Stimulated activated CD4-positive, alpha-beta T cell treated with anti-CD3 and anti-CD28 coated beads, Interleukin-4, amount 100 ng/mL, for 48 hours (primary cell): ENCODE measurements around the gene TMEM132C.
"Not testable (repeated sequence)": the region's sequence is repeated elsewhere in the genome, so short reads cannot be mapped to it uniquely, and the experiment has no call there.

Source experiments
- DNase-seq, 2 donors: peaks; one replicate each; pipeline ENCODE4 v3.0.0-alpha.2; 2020; ENCODE audit warnings: low read depth in 2 of 2

The TMEM132C gene

DNA sequence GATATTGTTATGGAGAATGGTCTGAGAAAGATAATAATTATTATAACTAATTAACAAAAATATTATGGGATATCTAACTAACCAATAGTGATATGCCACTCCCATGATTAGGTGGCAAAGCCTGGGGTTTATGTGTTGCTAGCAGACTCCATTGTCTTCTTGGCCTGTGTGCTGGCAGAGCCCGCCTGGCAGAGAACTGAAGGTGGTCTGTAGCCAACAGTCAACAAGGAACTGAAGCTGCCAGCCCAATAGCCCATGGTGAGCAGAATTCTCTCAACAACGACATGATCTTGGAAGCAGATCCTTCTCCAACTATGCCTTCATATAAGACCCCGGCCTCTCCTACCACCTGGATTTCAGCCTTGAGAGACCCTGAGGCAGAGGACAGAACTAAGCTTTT, 298.0 kb downstream of the TMEM132C start:
- no peak for DNase-seq

DNA sequence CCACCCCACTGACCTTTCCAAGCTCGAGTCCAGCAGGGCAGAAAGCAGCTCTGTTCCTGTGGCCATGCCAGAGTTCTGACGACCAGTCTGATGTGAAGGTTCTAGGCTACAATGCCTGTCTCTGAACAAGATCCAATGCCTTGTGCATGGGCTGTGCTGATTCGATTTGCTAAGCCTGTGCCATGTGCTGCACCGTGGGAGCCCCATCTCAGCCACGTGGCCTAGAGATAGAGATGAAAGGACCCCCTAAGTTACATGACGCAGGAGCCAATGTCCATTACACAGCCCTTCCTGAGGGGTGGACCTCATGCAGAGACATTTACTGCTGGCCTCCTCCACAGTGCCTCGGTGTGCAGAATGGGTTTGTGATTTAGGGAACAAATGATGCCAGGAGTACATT, 300.8 kb downstream of the TMEM132C start:
- DNase-seq: no peak

DNA sequence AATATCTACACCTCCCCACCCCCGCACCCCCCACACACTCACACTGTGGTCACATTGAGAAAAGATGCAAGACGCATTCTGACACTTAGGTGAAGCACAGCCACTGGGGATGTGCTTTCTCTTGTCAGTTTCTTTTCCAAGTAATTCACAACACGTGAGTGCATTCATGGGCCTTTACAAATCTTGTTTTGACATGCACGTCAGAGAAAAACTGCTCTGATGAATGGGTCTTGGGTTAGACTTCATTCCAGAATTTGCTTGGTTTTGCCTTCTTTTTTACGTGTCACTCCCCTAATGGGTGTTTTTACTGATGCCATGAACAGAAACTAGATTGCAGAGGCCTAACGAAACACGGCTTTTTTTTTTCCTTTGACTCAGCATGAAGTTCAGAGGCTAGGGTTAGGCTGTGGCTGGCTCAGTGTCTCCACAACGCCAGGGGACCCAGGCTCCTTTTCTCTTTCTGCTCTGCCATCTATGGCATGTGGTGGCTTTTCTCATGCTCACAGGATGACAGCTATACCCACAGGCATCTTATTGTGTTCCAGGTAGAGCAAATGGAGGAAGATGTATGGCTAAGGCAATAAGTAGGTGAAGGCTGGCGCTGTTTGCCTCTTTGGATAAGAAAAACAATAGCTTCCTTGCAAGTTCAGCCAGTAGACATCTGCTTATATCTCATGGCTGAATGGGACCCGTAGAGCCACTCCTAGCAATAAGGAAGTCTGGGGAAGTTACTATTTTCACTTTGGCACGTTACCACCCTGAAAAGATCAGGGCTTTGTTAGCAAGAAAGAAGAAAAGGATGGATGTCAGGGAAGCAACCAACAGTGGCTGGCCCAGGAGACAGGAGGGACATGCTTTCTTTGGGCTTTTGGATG, 303.5 kb downstream of the TMEM132C start:
- no peak for DNase-seq

DNA sequence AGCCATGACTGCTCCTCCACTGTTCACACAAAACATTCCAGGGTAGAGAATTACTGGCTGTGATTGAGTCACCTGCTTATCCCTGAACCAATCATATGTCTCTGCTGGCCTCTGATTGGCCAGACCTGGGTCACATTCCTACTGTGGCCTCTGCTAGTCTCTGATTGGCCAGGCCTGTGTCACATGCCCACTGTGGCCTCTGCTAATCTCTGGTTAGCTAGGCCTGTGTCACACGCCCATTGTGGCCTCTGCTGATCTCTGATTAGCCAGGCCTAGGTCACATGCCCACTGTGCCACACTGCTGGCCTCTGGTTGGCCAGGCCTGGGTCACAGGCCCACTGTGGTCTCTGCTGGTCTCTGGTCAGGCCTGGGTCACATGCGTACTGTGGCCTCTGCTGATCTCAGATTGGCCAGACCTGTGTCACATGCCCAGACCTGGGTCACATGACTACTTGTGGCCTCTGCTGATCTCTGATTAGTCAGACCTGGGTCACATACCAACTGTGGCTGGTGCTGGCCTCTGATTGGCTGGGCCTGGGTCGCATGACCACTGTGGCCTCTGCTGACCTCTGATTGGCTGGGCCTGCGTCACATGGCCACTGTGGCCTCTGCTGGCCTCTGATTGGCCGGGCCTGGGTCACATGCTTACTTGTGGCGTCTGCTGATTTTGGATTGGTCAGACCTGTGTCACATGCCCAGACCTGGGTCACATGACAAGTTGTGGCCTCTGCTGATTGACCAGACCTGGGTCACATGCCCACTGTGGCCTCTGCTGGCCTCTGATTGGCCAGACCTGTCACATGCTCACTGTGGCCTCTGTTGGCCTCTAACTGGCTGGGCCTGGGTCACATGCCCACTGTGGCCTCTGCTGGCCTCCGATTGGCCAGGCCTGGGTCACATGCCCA, 305.2 kb downstream of the TMEM132C start:
- DNase-seq: no peak

DNA sequence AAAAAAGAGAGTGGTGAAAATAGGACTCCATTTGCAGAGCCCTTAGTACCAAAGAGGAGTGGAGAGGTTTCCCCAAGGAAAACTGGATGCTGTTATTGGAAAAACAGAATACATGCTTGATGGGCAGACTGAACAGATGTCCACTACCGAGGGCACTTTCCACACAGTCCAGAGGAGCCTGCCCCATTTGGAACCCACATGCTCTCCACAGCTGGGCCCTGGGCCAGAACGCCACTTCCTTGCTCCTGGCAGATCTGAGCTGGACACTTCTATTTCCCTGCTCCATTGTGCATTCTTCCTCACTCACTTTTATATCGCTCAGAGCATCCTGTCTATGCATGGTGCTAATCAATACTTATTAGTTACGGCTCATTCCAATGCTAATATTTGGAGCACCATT, 306.9 kb downstream of the TMEM132C start:
- DNase-seq: no peak

DNA sequence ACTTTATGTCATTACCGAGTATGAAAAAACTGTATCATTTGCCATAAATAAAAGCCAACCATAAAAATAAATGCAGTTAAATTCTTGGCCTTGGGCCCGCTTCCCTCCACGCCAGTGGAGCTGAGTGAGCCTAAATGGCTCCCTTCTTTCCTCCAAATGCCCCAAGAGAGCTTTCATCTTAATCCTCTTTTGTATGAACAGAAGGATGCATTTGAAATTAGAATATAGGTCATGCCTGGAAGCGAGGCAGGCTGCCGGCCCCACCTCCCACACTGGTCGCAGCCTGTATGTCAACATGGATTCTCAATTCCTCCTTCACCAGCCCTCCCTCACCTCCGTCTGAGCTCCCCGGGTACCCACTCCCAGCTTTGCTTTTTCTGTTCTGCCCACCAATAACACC, 311.1 kb downstream of the TMEM132C start:
- no peak for DNase-seq

DNA sequence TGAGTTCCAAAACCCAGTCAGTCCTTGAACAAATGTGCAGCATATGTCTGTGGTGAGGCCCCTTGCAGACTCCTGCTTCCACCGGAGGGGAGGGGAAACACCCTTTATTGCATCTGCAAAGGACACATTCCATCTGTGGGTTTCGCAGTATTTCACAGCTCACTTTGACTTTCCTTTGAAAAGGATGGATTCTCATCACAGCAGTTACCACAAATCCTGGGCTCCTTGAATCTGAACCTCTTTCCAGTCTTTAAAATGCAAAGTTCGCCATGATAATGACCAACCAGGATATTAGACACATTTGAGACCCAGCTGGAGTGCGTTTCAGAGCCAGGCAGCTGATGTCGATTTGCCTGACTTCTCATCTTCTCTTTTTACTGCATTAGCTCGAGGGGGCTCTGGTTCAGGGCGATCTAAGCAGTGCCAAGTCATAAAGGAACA, 314.4 kb downstream of the TMEM132C start:
- DNase-seq: no peak

DNA sequence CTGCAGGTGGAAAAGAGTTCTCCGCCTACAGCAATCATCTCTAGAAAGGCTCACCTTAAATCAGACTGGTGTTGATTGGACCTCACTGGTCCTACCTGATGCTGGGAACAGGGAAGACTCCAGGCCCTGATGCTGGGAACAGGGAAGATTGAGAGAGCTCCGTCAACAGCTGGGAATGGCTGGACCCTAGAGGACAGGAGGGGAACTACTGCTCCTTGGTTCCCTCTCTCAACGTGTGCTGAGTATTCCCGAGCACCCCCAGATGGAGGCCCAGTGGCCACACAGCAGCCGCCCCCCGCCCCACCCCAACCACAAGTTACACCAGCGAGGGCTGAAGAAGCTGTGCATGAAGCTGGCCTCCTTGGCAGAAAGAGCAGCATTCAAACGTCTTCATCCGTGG, 316.5 kb downstream of the TMEM132C start:
- DNase-seq: no peak

DNA sequence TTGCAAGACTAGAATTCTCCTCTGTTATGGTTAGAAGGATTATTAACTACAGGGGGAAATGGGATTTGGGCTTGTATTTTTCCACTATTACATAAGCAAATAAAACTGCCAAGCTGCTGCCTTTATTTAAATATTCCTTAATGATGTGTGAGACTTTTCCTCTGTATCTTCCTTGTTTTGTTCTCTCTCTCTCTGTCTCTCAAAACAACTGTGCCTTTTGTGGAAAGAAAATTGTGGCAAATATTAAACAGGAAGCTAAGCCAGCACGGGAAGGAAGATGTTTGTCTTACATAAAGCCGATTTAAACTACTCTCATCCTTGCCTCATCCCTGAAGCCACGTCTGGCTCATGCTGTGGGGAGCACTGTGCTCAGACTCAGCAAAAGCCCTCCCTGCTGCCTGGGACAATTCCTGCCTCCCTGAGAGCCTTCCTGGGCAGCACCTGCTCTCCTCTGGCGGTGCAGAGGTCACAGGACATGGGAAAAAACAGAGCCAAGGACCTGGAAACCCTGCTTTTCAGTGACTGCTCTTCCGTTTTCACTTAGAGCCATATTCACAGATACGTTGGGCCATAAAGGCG, 319.6 kb downstream of the TMEM132C start:
- no peak for DNase-seq

DNA sequence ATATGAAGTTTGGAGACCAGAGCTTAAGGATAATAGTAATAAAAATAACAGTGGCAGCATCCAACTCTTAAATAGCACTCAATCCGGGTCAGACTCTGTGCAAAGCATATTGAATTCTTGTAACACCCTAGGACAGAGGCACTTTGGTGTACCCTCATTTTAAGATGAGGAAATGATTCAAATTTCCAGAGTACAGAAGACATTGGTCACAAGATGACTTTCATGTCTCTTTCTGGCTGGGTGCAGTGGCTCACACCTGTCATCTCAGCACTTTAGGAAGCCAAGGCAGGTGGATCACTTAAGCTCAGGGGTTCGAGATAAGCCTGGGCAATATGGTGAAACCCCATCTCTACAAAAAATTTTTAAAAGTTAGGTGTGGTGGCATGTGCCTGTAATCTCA, 320.9 kb downstream of the TMEM132C start:
- no peak for DNase-seq

DNA sequence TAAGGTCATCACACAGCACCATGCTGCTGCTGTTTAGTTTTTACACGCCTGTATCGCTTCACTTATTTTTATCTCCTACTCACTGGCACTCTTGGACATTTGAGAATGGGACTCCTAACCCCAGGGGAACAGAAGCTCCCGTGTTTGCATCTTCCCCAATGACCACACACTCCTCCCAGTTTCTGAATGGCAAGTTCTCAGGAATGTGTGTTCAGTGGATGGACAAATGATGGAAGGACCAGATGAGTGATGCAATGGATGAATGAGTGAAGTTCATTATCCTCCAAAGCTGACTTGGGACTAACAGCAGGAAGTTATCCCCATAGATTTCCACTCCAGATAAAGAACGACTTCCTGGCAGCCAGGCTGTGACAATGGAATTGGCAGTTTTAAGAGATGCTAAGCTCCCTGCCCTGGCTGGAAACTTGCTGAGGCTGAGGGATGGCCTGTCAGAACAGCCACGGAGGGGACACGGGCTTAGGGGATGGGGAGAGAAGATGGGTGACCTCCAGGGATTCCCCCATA, 325.3 kb downstream of the TMEM132C start:
- DNase-seq: no peak

DNA sequence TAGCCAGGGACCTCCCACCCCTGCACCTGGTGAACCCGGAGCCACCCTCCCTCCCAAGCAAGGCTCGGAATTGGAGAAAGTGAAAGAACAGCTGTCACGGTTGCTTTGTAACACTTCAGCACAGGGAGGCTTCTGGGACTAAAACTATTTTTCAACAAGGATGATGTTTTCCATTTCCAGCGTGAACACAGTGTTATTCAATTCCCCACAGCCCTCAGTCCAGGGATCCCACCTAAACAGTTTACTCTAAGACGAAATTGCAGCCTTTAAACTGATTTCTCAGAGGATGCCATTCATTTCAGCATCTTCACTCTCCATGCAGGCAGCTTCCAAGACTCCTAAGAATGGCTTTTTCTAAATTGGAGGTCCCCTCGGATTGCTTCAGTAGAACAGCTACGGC, 327.6 kb downstream of the TMEM132C start:
- no peak for DNase-seq

DNA sequence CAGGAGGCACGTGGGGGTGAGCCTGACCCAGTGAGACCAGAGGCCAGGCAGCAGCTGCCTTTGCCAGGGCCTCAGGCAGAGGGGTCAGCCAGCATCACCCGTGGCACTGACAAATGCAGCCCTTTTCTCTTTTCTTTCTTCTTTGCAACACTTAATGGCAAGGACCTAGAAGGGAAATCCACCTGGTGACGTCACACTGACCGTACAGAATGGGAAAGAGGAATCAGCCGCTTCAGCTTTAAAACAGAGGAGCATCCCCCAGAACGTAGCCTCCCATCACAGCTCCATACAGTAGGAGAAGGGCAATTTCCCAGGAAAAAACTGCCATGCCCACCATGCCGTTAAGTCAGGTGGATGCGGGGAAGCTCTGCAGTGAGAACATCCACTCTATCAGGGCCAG, 328.6 kb downstream of the TMEM132C start:
- DNase-seq: no peak

DNA sequence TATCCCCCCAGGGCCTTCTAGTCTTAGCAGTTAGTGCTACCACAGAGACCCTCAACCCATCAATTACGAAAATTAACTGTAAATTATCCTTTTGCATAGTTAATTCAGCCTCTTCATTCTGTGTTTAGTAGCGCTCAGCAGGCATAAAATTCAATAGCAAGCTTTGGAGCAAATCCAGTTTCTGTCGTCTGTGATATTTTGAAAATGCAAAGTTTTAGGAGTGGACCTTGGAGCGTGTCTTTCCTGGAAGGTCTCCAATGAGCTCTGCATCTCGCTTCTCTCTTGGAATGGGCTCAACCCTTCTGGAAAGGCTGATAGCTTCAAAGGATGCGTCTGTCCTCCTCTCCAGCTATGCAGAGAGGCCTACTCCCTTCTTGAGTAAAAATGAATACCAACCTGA, 333.9 kb downstream of the TMEM132C start:
- DNase-seq: no peak

DNA sequence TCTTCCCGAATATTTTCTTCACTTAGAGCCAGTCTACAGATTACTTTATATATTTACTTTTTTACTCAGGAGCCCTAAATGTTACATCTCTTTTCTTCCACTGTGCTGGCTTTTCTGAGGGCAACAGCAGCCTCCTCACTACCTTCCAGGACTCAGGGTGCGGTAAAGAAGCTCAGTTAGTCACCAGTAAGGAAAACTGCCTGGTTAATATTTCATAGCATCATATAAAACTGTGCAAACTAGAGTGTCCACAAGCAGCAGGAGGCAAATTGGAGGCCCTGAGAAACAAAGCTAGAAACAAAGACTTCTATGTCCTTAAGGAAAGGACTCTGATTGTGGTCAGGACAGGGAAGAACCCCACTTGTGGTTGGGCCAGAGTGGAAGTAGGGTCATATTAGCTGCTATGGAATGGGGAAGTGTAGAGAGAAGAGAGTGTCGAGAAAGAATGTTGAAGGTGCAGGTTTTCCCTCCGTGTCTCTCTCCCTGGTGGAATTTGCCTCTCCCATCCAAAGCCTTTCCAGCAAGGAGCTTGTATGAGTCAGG, 336.7 kb downstream of the TMEM132C start:
- DNase-seq: no peak

DNA sequence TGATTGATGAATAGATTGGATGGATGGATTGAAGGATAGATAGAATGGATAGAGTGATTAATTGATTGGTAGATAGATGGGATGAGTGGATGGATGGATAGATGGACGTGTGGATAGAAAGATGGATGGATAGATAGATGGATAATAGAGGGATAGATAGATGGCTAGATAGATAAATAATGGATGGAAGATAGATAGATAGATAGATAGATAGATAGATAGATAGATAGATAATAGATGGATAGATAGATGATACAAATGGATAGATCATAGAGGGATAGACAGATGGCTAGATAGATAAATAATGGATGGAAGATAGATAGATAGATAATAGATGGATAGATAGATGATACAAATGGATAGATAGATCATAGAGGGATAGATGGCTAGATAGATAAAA, 337.2 kb downstream of the TMEM132C start:
- not testable (repeated sequence) for DNase-seq

DNA sequence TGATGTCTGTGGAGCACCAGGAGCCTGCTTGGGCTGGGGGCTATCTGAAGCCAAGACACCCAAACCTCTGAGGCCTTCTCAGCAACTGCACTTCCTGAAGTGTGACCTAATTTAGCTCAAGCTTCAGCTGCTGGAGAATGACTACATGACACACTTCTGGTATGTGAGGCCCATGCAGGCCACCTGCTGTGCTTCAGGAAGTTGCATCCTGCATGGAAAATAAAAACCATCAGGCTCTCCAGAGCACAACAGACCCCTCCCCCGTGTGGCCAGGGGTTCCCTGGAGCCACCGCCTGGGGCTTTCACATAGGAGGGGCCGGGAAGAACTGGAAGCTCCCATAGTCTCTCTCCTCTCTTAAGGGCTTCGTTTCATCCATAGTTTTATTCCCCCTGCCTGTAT, 339.1 kb downstream of the TMEM132C start:
- DNase-seq: no peak

DNA sequence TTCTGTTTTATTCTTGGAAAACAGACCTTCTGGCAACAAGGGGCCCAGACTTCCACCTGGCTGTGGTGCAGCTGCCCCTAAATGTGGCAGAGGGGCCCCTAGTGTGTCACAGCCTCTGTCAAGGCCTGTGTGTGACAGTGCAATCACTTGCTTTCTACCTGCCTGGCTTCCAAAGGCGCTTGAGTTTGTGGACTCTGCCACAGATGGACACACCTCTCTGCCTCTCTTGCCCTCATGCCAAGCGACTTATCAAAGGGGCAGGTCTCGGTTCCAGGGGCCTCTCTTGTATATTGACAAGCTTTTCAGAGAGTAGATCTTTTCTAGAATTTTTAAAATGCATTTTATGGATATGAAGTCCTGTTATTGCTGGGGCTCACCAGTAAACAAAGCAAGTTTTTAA, 339.6 kb downstream of the TMEM132C start:
- DNase-seq: no peak

DNA sequence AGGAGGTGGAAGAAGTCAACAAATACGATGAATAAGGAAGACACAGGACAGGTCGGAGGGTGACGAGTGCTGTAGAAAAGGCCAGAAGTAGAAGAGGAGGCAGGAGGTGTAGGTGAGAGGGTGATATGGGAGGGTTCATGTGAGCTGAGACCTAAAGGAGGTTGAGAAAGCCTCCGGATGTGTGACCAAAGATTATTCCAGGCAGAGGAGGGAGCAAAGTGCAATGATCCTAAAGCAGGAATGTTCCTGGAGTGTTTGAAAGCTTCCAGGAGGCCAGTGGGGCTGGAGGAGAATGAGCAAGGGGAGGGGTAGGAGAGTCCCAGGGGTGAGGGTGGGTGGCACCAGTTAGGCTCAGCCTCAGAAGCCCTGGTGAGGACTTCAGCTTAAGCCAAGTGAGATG, 340.0 kb downstream of the TMEM132C start:
- no peak for DNase-seq

DNA sequence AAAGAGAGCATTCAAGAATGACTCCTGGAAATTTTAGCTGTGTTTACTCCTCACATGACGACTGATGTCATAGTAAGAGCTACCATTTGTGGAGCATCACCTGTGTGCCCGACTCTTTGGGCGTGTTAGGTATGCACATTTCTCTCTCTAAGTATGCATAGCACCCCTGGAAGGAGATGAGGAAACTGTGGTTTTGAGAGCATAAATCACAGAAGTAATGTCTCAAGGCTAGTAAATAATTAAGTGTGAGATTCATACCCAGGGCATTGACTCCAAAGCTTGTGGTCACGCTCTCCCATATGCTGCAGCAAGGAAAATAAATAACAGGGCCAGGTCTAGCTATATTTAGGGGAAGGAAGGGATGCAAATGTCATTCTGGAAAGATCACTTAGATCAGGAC, 340.7 kb downstream of the TMEM132C start:
- DNase-seq: no peak

DNA sequence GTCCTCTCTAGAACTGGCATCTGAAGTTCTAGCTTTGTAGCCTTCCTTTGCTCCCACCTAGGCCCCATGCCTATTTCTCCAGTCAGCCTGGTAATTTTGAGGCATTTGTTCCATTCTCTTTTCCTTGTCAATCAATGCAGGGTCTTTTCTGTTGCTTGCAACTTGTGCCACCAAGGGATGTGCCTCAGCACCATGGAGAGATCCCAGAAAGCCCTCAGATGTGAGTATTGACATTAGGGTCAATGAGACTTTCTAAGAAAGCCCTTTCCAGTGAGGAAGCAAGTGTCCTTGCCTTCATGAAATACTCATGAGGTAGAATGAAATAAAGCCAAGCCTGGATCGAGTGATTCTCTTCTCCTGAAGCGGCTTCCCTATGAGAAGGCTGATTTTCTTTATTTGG, 342.9 kb downstream of the TMEM132C start:
- no peak for DNase-seq

DNA sequence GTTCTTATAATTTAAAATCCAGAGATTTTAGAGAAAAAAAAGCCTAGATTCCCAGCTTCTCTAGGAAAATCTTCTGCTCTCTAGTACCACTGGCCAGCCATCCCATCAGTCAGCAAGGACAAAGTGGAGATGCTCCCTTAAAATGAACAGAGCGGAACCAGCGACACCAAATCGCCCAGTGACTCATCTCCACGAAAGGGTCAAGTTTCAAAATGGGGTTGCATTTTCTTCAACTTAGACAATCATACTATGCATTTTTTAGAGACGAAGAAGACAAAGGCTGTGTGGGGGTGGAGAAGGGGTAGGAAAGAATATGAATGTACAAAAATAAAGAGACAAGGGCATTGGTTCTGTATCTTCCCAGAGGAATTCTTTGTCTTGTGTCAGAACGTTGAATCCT, 344.8 kb downstream of the TMEM132C start:
- no peak for DNase-seq
